ENCODE measurements around the gene RAB10.
"Not testable (repeated sequence)": the region's sequence is repeated elsewhere in the genome, so short reads cannot be mapped to it uniquely, and the experiment has no call there.

The RAB10 gene

GRCh38 chr2:26033818-26034636 is at the start of gene RAB10:
RAB10 (plus strand) TSS chr2:26034084; CDS start chr2:26034609, 525 bp downstream.
- peak; percentile 99 for DNase-seq (ENCODE audit: low spot score)

GRCh38 chr2:25988134-25988533 is 45.8 kb upstream of the RAB10 start:
- no peak for DNase-seq (ENCODE audit: low spot score)

DNA sequence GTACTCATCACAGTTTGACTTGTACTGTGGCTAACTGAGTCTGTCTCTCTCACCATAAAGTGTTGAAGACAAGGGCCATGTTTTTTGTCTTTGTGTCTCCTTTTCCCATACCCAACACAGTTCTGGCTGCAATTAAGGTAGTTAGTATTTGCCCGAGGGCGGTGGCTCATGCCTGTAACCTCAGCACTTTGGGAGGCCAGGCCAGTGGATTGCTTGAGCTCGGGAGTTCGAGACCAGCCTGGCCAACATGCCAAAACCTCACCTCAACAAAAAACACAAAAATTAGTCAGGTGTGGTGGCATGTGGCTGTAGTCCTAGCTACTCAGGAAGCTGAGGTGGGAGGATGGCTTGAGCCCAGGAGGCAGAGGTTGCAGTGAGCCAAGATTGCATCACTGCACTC is 44.7 kb upstream of the RAB10 start:
- no peak for DNase-seq (ENCODE audit: low spot score)

DNA sequence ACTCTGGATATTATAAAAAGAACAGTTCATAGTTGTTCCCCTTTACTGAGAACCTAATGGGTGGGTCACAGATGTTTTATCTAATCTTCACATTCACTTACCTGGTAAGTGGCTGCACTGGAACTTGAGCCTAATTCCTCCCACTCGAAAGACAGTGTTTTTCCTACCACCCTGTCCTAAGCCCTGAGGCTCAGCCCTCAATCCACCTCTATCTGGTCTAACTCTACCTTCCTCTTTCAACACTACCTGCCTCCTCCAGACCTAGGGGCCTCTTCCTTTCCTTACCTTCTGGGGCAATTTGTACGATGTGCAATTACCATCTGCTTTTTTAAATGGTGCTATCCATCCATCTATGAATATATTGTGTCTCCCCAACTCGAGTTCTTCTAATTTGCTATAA is 41.9 kb upstream of the RAB10 start:
- DNase-seq (ENCODE audit: low spot score): no peak

GRCh38 chr2:25992556-25992955 is 41.3 kb upstream of the RAB10 start:
- no peak for DNase-seq (ENCODE audit: low spot score)

GRCh38 chr2:25993049-25993448 is 40.8 kb upstream of the RAB10 start:
- DNase-seq (ENCODE audit: low spot score): no peak

- DNase-seq (ENCODE audit: low spot score): no peak
Observed at GRCh38 chr2:25994509-25994908, 39.4 kb upstream of the RAB10 start.

GRCh38 chr2:25996844-25997243 is 37.0 kb upstream of the RAB10 start:
- no peak for DNase-seq (ENCODE audit: low spot score)

GRCh38 chr2:25998816-25999383 is 35.0 kb upstream of the RAB10 start:
- DNase-seq (ENCODE audit: low spot score): not testable (repeated sequence)

GRCh38 chr2:25999406-25999805 is 34.5 kb upstream of the RAB10 start:
- DNase-seq (ENCODE audit: low spot score): not testable (repeated sequence)

DNA sequence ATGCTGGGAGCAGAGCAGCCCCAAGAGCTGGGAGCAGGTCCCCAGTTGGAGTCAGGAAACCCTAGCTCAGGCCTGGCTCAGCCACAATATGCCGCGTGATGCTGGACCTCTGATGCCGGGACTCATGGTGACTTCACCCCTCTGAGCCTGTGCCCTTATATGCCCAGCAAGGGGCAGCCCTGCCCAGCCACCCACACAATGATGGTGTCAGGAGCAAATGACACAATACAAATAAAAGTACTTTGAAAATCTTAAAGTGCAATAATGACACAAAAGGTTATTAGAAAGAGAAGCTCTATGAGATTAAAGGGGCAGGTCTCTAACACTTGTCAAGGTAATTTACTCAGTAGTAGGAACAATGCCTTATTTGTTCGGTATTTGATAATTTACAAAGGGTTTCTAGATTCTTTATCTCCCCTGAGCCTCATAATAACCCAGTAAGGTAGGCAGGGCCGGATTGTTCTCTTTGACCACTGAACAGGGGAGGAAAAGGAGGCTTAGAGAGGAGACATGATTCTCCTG is 33.3 kb upstream of the RAB10 start:
- no peak for DNase-seq (ENCODE audit: low spot score)

GRCh38 chr2:26001743-26002351 is 32.0 kb upstream of the RAB10 start:
- DNase-seq (ENCODE audit: low spot score): no peak

DNA sequence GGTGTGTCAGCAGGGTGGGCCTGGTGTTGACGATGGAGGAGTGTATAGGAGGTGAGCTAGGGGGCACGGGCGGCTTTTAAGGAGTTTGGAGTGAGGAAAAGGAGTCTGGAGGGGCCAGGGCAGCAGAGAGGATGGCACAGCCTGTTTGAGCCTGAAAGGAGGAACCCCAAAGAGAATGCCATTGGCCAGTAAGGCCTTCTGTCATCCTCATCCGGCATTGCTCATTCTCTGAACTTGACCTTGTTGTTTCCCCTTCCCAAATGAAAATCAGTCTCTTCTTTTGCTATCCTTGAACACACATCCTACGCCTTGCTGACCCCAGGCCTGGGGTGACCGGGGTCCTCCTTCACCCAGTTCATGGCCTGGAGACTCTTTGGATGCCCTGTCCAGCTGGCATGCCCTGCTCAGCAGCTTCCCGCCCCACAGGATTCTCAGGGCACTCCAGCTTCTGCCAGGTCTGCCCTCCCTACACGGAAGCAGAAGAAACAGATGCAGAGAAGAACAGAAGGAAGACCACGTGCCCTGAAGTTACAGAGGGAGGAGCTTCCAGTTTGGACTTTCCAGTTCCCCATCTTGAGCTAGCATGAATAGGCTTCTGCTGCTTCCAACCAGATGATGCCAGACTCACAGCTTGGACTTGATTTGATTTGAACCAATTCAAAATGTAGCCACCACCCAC is 31.1 kb upstream of the RAB10 start:
- no peak for DNase-seq (ENCODE audit: low spot score)

GRCh38 chr2:26008095-26008494 is 25.8 kb upstream of the RAB10 start:
- no peak for DNase-seq (ENCODE audit: low spot score)

DNA sequence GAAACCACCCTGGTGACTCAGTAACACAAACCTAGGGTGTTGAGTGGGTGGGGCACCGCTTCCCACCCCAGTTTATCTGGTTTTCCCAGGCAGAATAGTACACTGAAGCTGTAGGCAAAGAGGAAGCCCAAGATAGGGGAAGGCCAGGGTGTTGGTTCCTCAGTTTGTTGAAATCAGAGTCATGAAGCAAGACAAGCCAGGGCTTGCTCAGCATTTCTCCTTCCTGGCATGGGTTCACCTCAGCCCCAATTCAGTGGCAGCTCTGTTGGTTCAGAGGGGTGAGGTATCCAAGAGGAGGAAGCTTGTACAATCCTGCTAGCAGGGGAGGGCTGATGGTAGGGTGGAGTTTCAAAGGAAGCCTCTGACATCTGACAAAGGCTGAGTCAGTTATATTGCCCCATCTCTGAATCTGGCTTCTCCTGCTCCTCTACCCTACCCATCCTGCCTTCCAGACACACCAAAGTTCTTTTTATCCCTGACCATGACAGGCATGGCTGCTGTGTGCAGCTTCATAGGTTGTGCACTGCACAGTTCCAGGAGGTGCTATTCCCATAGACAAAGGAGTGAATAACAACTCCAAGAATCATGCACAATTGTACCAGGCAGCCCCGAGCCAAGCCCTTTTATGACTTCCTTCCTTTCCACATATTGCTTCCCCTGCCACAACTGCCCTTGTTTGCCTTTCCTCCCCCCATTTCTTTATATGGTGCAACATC is 24.9 kb upstream of the RAB10 start:
- no peak for DNase-seq (ENCODE audit: low spot score)

DNA sequence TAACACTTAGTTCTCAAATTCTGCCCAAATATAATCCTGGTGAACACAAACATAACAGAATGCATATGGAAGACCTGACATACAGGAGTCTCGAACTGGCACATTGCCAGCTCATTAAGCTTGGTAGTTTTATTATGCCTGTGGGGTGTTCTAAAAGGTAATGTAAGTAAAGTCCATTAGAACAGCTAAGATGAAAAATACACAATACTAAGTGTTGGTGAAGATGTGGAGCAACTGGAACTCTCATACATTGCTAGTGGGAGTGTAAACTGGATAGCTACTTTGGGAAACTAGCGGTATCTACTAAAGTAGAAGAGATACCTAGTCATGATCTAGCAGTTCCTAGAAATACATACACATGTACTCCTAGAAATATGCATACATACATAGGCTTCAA is 24.3 kb upstream of the RAB10 start:
- no peak for DNase-seq (ENCODE audit: low spot score)

DNA sequence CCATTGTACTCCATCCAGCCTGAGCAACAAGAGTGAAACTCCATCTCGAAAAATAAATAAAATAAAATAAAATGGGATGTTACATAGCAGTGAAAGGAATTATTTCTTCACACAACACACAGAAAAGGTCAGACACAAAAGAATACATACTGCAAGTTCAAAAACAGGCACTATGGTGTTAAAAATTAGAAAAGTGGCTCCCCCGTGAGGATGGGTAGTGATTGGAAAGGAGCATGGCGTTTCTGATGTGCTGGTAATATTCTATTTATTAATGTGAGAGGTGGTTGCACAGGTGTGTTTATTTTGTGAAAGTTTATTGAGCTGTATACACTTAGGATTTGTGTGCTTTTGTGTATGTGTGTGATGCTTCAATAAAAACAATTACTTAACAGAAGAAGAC is 22.9 kb upstream of the RAB10 start:
- DNase-seq (ENCODE audit: low spot score): no peak

DNA sequence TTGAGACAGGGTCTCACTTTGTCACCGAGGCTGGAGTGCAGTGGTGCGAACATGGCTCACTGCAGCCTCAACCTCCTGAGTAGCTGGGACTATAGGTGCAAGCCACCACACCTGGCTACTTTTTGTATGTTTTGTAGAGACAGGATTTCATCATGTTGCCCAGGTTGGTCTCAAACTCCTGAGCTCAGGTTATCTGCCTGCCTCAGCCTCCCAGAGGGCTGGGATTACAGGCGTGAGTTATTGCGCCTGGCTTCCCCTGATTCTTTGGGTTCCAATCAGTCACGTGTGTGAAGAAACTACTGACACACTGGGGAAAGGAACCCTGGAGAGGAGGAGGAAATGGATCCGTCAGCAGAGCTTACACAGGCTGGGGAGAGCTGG is 22.3 kb upstream of the RAB10 start:
- no peak for DNase-seq (ENCODE audit: low spot score)

DNA sequence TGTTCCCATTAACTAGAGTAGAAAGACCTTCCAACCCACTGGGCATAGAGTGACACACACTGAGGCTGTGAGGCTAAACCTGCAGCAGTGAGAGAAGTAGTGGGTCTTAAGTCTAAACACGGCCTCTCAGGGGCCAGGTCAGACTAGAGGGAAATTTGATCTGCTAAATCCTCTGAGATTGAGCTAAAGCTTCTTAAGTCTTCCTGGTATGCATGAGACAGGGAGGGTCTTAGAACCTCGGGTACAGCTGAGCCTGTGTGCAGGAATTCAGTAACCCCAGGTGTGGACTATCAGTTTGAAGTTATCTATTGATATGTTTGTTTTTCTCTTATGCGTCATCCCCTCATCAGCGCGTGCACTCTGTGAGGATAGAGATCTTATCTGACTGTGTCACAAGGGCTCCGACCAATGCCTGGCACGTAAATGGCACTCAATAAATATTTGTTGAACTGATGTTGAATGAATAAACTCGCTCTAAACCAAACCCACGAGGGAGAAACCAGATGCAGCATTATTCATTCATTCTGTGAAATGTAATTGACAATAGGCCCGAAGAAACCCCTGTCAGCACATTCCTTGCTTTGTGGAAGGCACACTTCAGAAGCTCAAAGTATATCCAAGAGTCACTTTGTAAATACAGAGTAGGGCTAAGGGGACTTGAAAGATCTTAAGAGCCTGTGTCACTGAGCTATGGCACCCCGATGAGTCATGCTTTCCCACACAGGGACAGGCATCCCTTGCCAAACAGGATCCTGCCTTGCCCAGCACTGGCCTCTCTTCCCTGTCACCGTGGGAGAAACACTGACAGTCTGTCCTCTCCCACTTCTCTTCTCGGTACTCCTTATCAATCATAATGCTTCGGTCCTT is 21.7 kb upstream of the RAB10 start:
- DNase-seq (ENCODE audit: low spot score): no peak

DNA sequence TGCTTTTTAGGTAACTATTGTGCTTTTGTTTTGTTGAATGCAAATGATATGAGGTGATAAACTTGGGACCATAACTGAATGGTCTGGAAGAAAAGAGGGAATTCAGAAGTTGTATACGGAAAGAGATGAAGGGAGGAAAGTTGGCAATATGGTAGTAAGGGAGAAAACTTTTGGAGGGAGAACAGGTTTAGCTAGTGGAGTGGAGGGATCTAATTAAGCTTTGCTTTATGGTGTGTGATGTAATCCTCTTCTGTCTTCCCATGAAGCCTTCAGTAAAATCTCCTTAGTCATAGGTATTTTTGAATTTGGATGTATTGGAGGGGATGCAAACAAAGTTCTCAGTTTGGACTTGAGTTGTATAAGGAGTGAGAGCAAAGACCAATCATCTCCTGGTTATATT is 20.2 kb upstream of the RAB10 start:
- DNase-seq (ENCODE audit: low spot score): no peak

Data from activated CD4-positive, alpha-beta T cell treated with anti-CD3 and anti-CD28 coated beads, Interleukin-2, Interleukin-4, amounts not matched to agents 100 ng/mL and 50 ng/mL, durations not matched to agents 16 hours and 8 hours (primary cell).